Ishikawa (cell line): Measurements from ENCODE around the gene VPS18.

Source experiments
- CEBPB ChIP-seq: IDR thresholded peaks from 2 replicates; pipeline ENCODE4 v1.6.1; 2012
- CREB1 ChIP-seq: IDR thresholded peaks from 2 replicates; pipeline ENCODE4 v1.6.1; 2012; ENCODE audit warnings: low read depth
- EGR1 ChIP-seq: IDR thresholded peaks from 2 replicates; pipeline ENCODE4 v1.6.1; 2012
- EP300 ChIP-seq: IDR thresholded peaks from 2 replicates; pipeline ENCODE4 v1.6.1; 2012; ENCODE audit warnings: borderline replicate concordance
- FOXM1 ChIP-seq: IDR thresholded peaks from 2 replicates; pipeline ENCODE4 v1.6.1; 2012; ENCODE audit warnings: low read depth, borderline replicate concordance
- NFIC ChIP-seq: IDR thresholded peaks from 2 replicates; pipeline ENCODE4 v1.6.1; 2012
- RAD21 ChIP-seq: IDR thresholded peaks from 2 replicates; pipeline ENCODE4 v1.6.1; 2012; ENCODE audit warnings: low read depth
- TAF1 ChIP-seq: IDR thresholded peaks from 2 replicates; pipeline ENCODE4 v1.6.1; 2012; ENCODE audit warnings: low read depth, mild to moderate bottlenecking
- TCF12 ChIP-seq: IDR thresholded peaks from 2 replicates; pipeline ENCODE4 v1.6.1; 2012; ENCODE audit warnings: low read depth
- TEAD4 ChIP-seq: IDR thresholded peaks from 2 replicates; pipeline ENCODE4 v1.6.1; 2012
- YY1 ChIP-seq: IDR thresholded peaks from 2 replicates; pipeline ENCODE4 v1.6.1; 2012; ENCODE audit warnings: low read depth
- ZBTB7A ChIP-seq: IDR thresholded peaks from 2 replicates; pipeline ENCODE4 v1.6.1; 2012; ENCODE audit warnings: low read depth
- TF ChIP-seq, protein P1 (sequence below): IDR thresholded peaks from 2 replicates; pipeline ENCODE4 v1.6.1; 2012
- TF ChIP-seq, protein P2 (sequence below): IDR thresholded peaks from 2 replicates; pipeline ENCODE4 v1.6.1; 2012; ENCODE audit warnings: low read depth, mild to moderate bottlenecking
- TF ChIP-seq, protein P3 (sequence below): IDR thresholded peaks from 2 replicates; pipeline ENCODE4 v1.6.1; 2012

VPS18 gene

DNA sequence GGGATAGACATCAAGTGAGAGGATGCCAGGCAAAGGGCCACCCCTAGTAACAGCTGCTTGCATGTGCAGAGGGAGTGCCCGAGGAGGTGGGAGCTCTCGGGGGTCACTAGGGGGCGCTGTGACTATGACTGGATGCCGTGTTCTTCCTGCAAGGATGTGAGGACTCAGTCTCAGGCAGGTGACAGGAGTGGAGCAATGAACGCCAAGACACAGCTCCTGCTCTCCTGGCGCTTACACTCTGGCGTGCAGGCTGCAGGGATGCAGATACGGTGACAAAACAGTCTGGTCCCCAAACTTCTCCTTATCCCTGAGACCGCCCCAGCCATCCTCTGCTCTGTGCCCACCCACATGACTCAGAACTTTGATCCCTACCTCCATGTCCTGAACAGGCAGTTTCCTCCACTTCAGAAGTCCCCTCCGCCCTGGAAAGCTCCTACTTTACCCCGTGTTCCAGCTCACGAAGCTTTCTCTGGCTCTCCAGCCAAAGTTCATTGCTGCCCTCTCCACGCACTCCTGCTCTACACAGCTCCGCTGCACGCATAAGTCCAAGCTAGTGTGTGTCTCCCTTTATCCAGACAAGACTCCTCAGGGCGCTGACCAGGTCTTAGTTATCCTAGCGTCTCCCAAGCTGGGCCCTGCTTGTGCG, 34.9 kb upstream of the VPS18 start:
- peak; percentile 72 for TF ChIP-seq RAD21
- TF ChIP-seq, protein P1, sequence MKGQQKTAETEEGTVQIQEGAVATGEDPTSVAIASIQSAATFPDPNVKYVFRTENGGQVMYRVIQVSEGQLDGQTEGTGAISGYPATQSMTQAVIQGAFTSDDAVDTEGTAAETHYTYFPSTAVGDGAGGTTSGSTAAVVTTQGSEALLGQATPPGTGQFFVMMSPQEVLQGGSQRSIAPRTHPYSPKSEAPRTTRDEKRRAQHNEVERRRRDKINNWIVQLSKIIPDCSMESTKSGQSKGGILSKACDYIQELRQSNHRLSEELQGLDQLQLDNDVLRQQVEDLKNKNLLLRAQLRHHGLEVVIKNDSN = no peak

DNA sequence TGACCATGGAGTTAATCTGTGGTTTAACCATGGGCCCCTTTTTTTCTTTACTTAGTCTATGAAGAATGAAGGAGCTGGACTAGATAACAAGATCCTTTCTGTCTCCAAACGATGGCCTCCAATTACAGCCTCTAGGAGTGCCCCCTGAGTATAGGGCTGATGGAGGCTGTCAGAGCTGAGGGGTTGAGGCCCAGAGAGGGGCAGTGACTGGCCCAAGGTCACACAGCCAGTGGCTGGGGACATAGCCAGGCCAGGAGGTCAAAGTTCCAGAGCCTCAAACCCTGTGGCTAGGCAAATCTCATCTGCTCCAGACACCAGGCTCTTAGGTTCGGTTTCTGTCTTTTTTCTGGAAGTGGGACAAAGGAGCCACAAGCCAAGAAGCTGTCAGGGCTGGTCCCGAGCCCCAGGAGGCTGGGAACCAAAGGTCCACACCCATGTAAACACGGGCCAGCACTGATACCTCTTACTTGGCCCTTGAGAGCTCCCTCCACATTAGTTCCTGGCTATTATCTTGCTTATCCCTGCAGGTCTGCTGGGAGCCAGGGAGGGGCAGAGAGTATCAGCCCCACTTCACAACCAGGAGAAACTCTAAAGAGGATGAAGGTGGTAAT, 30.5 kb upstream of the VPS18 start:
- TF ChIP-seq EP300 = no peak
- no peak for TF ChIP-seq FOXM1
- no peak for TF ChIP-seq YY1
- no peak for TF ChIP-seq RAD21
- no peak for TF ChIP-seq TAF1
- no peak for TF ChIP-seq ZBTB7A
- no peak for TF ChIP-seq TEAD4
- TF ChIP-seq, protein P2, sequence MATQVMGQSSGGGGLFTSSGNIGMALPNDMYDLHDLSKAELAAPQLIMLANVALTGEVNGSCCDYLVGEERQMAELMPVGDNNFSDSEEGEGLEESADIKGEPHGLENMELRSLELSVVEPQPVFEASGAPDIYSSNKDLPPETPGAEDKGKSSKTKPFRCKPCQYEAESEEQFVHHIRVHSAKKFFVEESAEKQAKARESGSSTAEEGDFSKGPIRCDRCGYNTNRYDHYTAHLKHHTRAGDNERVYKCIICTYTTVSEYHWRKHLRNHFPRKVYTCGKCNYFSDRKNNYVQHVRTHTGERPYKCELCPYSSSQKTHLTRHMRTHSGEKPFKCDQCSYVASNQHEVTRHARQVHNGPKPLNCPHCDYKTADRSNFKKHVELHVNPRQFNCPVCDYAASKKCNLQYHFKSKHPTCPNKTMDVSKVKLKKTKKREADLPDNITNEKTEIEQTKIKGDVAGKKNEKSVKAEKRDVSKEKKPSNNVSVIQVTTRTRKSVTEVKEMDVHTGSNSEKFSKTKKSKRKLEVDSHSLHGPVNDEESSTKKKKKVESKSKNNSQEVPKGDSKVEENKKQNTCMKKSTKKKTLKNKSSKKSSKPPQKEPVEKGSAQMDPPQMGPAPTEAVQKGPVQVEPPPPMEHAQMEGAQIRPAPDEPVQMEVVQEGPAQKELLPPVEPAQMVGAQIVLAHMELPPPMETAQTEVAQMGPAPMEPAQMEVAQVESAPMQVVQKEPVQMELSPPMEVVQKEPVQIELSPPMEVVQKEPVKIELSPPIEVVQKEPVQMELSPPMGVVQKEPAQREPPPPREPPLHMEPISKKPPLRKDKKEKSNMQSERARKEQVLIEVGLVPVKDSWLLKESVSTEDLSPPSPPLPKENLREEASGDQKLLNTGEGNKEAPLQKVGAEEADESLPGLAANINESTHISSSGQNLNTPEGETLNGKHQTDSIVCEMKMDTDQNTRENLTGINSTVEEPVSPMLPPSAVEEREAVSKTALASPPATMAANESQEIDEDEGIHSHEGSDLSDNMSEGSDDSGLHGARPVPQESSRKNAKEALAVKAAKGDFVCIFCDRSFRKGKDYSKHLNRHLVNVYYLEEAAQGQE = no peak
- no peak for TF ChIP-seq TCF12
- TF ChIP-seq NFIC = no peak
- TF ChIP-seq EGR1 = no peak
- TF ChIP-seq, protein P1 = no peak
- TF ChIP-seq CEBPB = no peak
- no peak for TF ChIP-seq CREB1
- TF ChIP-seq, protein P3, sequence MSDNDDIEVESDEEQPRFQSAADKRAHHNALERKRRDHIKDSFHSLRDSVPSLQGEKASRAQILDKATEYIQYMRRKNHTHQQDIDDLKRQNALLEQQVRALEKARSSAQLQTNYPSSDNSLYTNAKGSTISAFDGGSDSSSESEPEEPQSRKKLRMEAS = no peak

DNA sequence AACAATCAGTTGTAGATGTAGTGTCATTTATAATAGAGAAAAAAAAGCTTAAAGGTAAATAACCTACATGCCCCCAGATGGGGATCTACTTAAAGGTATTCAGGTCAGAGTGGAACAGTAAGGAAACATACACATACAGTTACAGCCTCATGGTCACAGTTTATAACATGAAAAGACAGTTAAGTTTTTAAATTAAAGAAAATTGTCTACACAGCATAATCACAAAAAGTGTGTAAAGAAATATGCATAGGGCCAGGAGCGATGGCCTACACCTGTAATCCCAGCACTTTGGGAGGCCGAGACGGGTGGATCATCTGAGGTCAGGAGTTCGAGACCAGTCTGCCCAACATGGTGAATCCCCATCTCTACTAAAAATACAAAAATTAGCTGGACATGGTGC, 27.1 kb upstream of the VPS18 start:
- TF ChIP-seq, protein P3 = no peak
- TF ChIP-seq CREB1 (no peak), ZBTB7A (no peak), RAD21 (no peak), TEAD4 (no peak), FOXM1 (no peak), EGR1 (no peak), CEBPB (no peak), TCF12 (no peak), NFIC (no peak), EP300 (no peak), TAF1 (no peak), YY1 (no peak)
- TF ChIP-seq, protein P2 = no peak
- TF ChIP-seq, protein P1 = no peak

DNA sequence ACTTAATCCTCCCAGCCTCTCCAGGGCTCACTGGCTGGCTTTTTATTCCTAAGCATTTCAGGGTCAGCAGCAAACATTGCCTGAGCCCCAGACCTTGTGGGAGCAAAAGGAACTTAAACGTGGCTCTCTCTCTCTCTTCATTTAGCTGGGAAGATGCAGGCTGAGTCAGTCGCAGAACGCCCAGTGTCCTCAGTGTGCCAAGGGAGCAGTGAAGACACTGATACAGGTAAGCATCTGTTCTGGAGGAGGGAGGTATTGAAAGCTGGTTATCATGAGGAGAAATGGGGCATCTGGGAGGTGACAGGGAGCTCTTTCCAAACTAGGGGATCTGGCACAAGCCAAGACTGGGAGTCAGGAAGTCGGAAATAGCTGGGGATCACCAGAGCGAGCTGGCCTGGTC, 24.6 kb upstream of the VPS18 start:
- TF ChIP-seq CEBPB = no peak
- TF ChIP-seq FOXM1 = no peak
- TF ChIP-seq TAF1 = no peak
- no peak for TF ChIP-seq EP300
- TF ChIP-seq, protein P1 = no peak
- TF ChIP-seq ZBTB7A = no peak
- TF ChIP-seq NFIC = no peak
- no peak for TF ChIP-seq TCF12
- no peak for TF ChIP-seq YY1
- TF ChIP-seq EGR1 = no peak

DNA sequence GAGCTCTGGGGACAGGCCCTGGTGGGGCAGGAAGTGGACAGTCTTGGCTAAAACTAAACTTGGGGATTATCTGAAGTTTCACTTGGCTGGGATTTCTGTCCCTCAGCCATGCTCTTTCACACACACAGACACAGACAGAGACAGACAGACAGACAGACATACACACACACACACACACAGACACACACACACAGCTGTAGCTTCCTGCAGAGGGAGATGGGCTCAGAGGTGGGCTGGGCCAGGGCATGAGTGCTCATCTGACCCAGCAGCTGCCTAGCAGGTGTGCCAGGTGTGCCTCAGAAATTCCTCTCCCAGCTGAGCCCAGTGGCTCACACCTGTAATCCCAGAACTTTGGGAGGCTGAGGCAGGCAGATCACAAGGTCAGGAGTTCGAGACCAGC, 23.5 kb upstream of the VPS18 start:
- TF ChIP-seq RAD21 (no peak), EGR1 (no peak), CEBPB (no peak), EP300 (no peak), CREB1 (no peak), TAF1 (no peak), ZBTB7A (no peak), TEAD4 (no peak)
- TF ChIP-seq, protein P3 = no peak
- TF ChIP-seq, protein P1 = no peak
